Measurements from ENCODE around the gene CPN2.

DNA sequence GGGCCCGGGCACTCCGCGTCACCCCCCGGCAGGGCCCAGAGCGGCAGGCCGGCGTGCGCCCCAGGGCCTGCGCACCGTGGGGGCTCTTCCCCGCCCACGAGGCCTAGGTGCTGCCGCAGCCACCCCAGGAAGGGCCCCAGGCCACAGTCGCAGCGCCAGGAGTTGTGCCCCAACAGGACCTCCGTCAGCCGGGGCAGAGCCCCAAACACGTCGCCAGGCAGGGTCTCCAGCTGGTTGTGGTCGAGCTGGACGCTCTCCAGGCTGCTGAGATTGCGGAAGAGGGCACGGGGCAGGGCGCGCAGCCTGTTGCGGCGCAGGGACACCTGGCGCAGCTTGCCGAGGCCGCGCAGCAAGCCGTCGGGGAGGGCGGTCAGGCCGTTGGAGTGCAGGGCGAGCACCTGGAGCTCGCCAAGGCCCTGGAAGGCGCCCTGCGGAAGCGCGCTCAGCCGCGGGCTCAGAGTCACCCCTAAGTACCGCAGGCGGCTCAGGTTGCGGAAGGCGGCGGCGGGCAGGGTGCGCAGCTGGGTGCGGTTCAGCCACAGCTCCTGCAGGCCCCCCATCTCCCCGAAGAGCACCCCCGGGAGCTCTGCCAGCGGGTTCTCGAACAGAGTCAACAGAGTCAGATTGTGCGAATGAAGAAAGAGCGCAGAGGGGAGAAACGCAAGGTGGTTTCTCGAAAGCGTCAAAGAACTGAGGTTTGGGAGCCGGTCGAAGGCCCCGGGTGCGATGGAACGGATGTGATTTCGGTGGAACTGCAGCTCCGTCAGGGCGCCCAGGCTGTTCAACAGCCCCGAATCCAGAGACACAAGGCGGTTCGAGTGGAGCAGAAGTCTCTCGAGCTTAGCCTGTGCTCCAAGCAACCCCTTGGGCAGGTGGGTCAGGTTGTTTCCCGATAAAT lies 46.0 kb upstream of the CPN2 start:
- TF ChIP-seq, protein P1, sequence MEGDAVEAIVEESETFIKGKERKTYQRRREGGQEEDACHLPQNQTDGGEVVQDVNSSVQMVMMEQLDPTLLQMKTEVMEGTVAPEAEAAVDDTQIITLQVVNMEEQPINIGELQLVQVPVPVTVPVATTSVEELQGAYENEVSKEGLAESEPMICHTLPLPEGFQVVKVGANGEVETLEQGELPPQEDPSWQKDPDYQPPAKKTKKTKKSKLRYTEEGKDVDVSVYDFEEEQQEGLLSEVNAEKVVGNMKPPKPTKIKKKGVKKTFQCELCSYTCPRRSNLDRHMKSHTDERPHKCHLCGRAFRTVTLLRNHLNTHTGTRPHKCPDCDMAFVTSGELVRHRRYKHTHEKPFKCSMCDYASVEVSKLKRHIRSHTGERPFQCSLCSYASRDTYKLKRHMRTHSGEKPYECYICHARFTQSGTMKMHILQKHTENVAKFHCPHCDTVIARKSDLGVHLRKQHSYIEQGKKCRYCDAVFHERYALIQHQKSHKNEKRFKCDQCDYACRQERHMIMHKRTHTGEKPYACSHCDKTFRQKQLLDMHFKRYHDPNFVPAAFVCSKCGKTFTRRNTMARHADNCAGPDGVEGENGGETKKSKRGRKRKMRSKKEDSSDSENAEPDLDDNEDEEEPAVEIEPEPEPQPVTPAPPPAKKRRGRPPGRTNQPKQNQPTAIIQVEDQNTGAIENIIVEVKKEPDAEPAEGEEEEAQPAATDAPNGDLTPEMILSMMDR (IDR thresholded peaks at IDR 0.05): no peak
- TF ChIP-seq EZH2 (IDR thresholded peaks at IDR 0.05; ENCODE audit: borderline replicate concordance, insufficient read depth, low read depth, low read length, poor library complexity, severe bottlenecking): no peak
